Esophagus (tissue), 2 donors: ENCODE results near the gene KCTD14. TPM values are rescaled to one million over a fixed set of nuclear protein-coding genes. Genes with fewer than 3 reads are reported as not detected.
"Not testable (repeated sequence)": the region's sequence is repeated elsewhere in the genome, so short reads cannot be mapped to it uniquely, and the experiment has no call there.

Source experiments
- H3K27ac ChIP-seq, 2 donors: one replicate each; pipeline ENCODE4 v1.5.1; 2013; ENCODE audit warnings: low read depth in 2 of 2, mild to moderate bottlenecking in 2 of 2, inconsistent platforms in 1 of 2, low read length in 1 of 2, moderate library complexity in 1 of 2
- H3K27me3 ChIP-seq, 2 donors: one replicate each; pipeline ENCODE4 v1.6.1; 2013; ENCODE audit warnings: low read length in 2 of 2, control low read depth in 1 of 2, mild to moderate bottlenecking in 1 of 2; ENCODE audit not compliant: insufficient read depth in 2 of 2, control insufficient read depth in 1 of 2
- H3K36me3 ChIP-seq, 2 donors: one replicate each; pipeline ENCODE4 v1.6.1; 2013; ENCODE audit warnings: low read length in 1 of 2; ENCODE audit not compliant: control insufficient read depth in 2 of 2, insufficient read depth in 2 of 2
- H3K4me1 ChIP-seq, 2 donors: one replicate each; pipeline ENCODE4 v1.6.1; 2013; ENCODE audit warnings: low read length in 1 of 2; ENCODE audit not compliant: control insufficient read depth in 2 of 2, insufficient read depth in 2 of 2
- H3K4me3 ChIP-seq, 2 donors: one replicate each; pipeline ENCODE4 v1.5.1; 2013; ENCODE audit warnings: low read length in 2 of 2, mild to moderate bottlenecking in 2 of 2, low read depth in 1 of 2, moderate library complexity in 1 of 2
- H3K9me3 ChIP-seq, 2 donors: one replicate each; pipeline ENCODE4 v1.6.1; 2013; ENCODE audit warnings: mild to moderate bottlenecking in 2 of 2, low read depth in 1 of 2, low read length in 1 of 2, moderate library complexity in 1 of 2; ENCODE audit not compliant: control insufficient read depth in 2 of 2, insufficient read depth in 1 of 2
- WGBS, 2 donors: extraction: QIAGEN DNeasy Blood & Tissue Kit; methylation state at CpG; one replicate each; pipeline ENCODE4 v1.1.7; 2013; 5-methylcytosine and 5-hydroxymethylcytosine counted together
- polyA plus RNA-seq, 2 donors: library from polyadenylated mRNA; stranded (reverse); fragments of 200-250 nt; gene quantifications; one replicate each; pipeline ENCODE4 v1.2.3, GENCODE V29; 2013
- donor health status: healthy with polysubstance abuse.
- donor health status: Bipolar disorder and iron deficiency.

The KCTD14 gene
- polyA plus RNA-seq, 2 donors: 0.84 to 1.1 TPM

GRCh38 chr11:78062671-78063070, 39.6 kb upstream of the KCTD14 start:
- 67 to 73% methylated on average over 2 of the region's 2 CpGs for WGBS, 2 donors
- Histone ChIP-seq H3K9me3 (no peaks in the 10 kb centered on the region), H3K36me3 (peaks cover 0 to 2% of the 10 kb centered on the region in 2 donors), H3K27ac (no peak overlapping the region), H3K27me3 (no peaks in the 10 kb centered on the region), H3K4me1 (no peaks in the 10 kb centered on the region), H3K4me3 (no peak overlapping the region)

DNA sequence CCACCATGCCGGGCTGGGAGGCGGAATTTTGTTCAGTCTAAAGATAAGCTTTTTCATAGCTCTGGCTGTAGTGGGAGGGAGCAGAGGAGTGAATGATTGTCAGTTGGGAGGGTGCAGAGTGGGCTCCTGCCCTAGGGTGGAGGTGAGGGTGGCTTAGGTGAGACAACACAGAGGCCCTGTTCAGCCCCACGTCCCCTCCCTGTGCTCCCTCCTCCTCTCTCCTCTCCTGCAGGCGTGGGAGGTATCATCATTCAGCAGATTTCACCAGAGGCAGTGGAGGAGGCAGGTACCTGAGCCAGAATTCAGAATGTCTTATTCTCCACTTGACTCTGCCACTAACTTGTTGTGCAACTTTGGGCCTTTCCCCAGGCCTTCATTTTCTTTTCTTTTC, 38.8 kb upstream of the KCTD14 start:
- Histone ChIP-seq H3K4me1 (no peaks in the 10 kb centered on the region), H3K27ac (no peak overlapping the region)

DNA sequence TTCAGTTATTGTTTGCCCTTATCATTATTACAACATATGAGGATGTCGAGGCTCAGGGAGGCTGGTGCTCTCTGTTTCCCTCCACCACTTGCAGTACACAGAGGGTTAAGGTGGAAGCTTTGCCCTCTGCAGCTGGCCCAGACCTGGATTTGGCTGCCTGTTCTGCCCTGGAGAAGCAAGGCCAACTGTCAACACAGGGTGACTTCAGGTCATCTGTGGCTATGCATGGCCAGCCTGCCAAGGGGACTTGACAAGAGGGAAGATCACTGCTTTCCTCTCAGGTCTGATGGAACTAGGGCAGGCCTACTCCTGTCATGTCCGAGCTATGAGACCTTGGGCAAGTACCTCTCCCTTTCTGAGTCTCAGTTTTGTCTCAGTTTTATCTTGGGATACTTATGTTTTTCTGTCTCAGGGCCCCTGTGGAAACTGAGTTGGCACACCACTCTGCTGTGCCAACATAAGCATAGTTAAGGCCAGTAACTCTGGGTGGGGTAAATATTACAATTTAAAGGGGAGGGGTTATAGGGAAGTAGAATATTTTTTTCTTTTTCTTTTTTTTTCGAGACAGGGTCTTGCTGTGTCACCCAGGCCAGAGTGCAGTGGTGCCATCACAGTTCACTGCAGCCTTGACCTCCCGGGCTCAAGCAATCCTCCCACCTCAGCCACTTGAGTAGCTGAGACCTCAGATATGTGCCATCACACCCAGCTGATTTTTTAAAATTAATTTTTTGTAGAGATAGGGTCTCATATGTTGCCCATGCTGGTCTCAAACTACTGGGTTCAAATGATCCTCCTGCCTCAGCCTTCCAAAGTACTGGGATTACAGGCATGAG, 38.2 kb upstream of the KCTD14 start:
- 68 to 77% methylated on average over 4 of the region's 4 CpGs for WGBS, 2 donors
- Histone ChIP-seq H3K4me3 (no peak overlapping the region), H3K27ac (no peak overlapping the region)

More for the DNA sequence above, 38.8 kb upstream of the KCTD14 start:
- Histone ChIP-seq H3K4me3 (no peak overlapping the region), H3K27me3 (no peaks in the 10 kb centered on the region), H3K9me3 (no peaks in the 10 kb centered on the region), H3K36me3 (no peaks in the 10 kb centered on the region)
- whole genome bisulfite sequencing, 2 donors: 46 to 55% methylated on average over 3 to 4 of the region's 4 CpGs

GRCh38 chr11:78060533-78060932, 37.5 kb upstream of the KCTD14 start:
- H3K36me3 ChIP-seq: no peaks in the 10 kb centered on the region
- no peaks in the 10 kb centered on the region for H3K27me3 ChIP-seq
- 95% methylated on average over 8 of the region's 8 CpGs for WGBS, 2 donors
- H3K4me3 ChIP-seq: no peak overlapping the region
- no peak overlapping the region for H3K27ac ChIP-seq
- H3K4me1 ChIP-seq: no peaks in the 10 kb centered on the region
- H3K9me3 ChIP-seq: no peaks in the 10 kb centered on the region

More for the DNA sequence above, 38.2 kb upstream of the KCTD14 start:
- H3K4me1 ChIP-seq: no peaks in the 10 kb centered on the region
- no peaks in the 10 kb centered on the region for H3K9me3 ChIP-seq
- no peaks in the 10 kb centered on the region for H3K36me3 ChIP-seq
- H3K27me3 ChIP-seq: no peaks in the 10 kb centered on the region

- not testable (repeated sequence) for H3K9me3 ChIP-seq, H3K27me3 ChIP-seq, H3K4me3 ChIP-seq, H3K36me3 ChIP-seq, H3K4me1 ChIP-seq, H3K27ac ChIP-seq
- WGBS, 2 donors: 95% methylated on average over 9 of the region's 9 CpGs
These were observed 36.8 kb upstream of the KCTD14 start for GRCh38 chr11:78059749-78060328.

- Histone ChIP-seq H3K27ac (no peak overlapping the region), H3K4me3 (no peak overlapping the region), H3K9me3 (no peaks in the 10 kb centered on the region), H3K4me1 (no peaks in the 10 kb centered on the region), H3K36me3 (no peaks in the 10 kb centered on the region), H3K27me3 (no peaks in the 10 kb centered on the region)
- 85 to 87% methylated on average over 10 of the region's 10 CpGs for WGBS, 2 donors
These were observed 34.5 kb upstream of the KCTD14 start for GRCh38 chr11:78057462-78058055.

GRCh38 chr11:78056093-78056492, 33.0 kb upstream of the KCTD14 start:
- no peaks in the 10 kb centered on the region for H3K36me3 ChIP-seq
- WGBS, 2 donors: 76 to 87% methylated on average over 3 of the region's 3 CpGs
- H3K27ac ChIP-seq: no peak overlapping the region
- H3K9me3 ChIP-seq: no peaks in the 10 kb centered on the region
- no peaks in the 10 kb centered on the region for H3K27me3 ChIP-seq
- no peaks in the 10 kb centered on the region for H3K4me1 ChIP-seq
- H3K4me3 ChIP-seq: no peak overlapping the region

GRCh38 chr11:78054971-78055370, 31.9 kb upstream of the KCTD14 start:
- no peaks in the 10 kb centered on the region for H3K36me3 ChIP-seq
- 90 to 97% methylated on average over 4 of the region's 4 CpGs for WGBS, 2 donors
- H3K27ac ChIP-seq: no peak overlapping the region
- H3K4me1 ChIP-seq: no peaks in the 10 kb centered on the region
- H3K4me3 ChIP-seq: no peak overlapping the region
- H3K27me3 ChIP-seq: no peaks in the 10 kb centered on the region
- no peaks in the 10 kb centered on the region for H3K9me3 ChIP-seq

DNA sequence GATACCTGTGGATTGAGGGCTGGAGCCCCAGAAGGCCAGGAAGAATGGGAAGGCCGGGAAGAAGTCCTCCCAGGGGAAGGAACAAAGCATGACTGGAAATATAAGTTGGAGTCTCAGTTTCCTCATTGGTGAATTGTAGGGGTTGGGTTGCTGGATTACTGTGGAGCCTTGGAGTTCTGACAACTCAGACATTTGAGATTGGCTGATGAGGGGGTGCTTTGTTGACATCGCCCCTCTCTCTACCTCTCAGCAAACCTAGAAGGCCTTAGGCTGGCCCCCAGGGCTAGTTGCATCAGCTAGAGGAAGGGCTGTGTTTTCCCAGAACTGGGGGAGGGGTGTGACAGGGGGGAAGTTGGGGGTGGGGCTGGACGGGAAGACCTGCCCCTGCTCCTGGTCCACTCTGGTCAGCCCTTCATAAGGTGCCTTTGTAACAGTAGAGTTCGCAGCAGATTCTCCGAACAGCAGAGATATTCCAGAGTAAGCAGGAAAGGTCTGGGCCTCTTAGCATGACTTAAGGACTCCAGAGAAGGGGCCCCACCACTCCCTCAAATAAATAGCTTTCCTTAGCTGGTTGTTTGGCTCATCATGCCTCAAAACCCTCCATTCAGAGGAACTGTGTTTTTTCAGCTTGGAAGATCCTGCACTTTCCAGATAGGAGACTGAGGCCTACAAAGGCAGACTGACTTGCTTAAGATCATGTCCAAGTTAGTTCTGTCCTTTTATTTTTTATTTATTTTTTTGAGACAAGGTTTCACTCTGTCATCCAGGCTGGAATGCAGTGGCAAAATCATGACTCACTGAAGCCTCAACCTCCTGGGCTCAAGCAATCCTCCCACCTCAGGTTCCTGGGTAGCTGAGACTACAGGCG, 28.1 kb upstream of the KCTD14 start:
- no peaks in the 10 kb centered on the region for H3K27me3 ChIP-seq
- H3K27ac ChIP-seq: no peak overlapping the region
- no peaks in the 10 kb centered on the region for H3K4me1 ChIP-seq
- H3K4me3 ChIP-seq: no peak overlapping the region
- no peaks in the 10 kb centered on the region for H3K36me3 ChIP-seq
- WGBS, 2 donors: 80 to 81% methylated on average over 6 of the region's 6 CpGs
- no peaks in the 10 kb centered on the region for H3K9me3 ChIP-seq
